Astrocyte (in vitro differentiated cells and primary cell): ENCODE results near the gene SPRY1. TPM values are rescaled to one million over a fixed set of nuclear protein-coding genes. Genes with fewer than 3 reads are reported as not detected.

Experiments used
- DNase-seq: peaks from one replicate; pipeline ENCODE4 v3.0.0-alpha.2; 2010; ENCODE audit warnings: low read depth
- FAIRE-seq: peaks from 2 replicates; lab custom pipeline; 2011; peaks lifted over from hg19 to GRCh38; lab: Jason Lieb, UNC
- H2AFZ ChIP-seq: 2 replicates; pipeline ENCODE4 v1.6.0; 2012; ENCODE audit warnings: low read depth, low read length, inconsistent platforms
- H3K27ac ChIP-seq: 2 replicates; pipeline ENCODE4 v1.5.1; 2011; ENCODE audit warnings: low read depth, low read length, inconsistent platforms
- H3K27me3 ChIP-seq: 2 replicates; pipeline ENCODE4 v1.6.0; 2011; ENCODE audit warnings: low read length, inconsistent platforms; ENCODE audit not compliant: insufficient read depth
- H3K36me3 ChIP-seq: 2 replicates; pipeline ENCODE4 v1.5.1; 2011; ENCODE audit warnings: low read length, inconsistent platforms; ENCODE audit not compliant: insufficient read depth
- H3K4me1 ChIP-seq: 2 replicates; pipeline ENCODE4 v1.5.1; 2011; ENCODE audit warnings: low read length, inconsistent platforms; ENCODE audit not compliant: insufficient read depth
- H3K4me2 ChIP-seq: 2 replicates; pipeline ENCODE4 v1.6.0; 2012; ENCODE audit warnings: low read length, inconsistent platforms
- H3K4me3 ChIP-seq: 2 replicates; pipeline ENCODE4 v1.5.1; 2011; ENCODE audit warnings: low read depth, mild to moderate bottlenecking, low read length, inconsistent platforms; ENCODE audit not compliant: insufficient read depth
- H3K79me2 ChIP-seq: 2 replicates; pipeline ENCODE4 v1.6.0; 2012; ENCODE audit warnings: mild to moderate bottlenecking, low read length, inconsistent platforms; ENCODE audit not compliant: insufficient read depth
- H3K9ac ChIP-seq: 2 replicates; pipeline ENCODE4 v1.6.0; 2012; ENCODE audit warnings: mild to moderate bottlenecking, low read length, inconsistent platforms
- H3K9me3 ChIP-seq: 2 replicates; pipeline ENCODE4 v1.5.1; 2012; ENCODE audit warnings: low read depth, mild to moderate bottlenecking, low read length, inconsistent platforms; ENCODE audit not compliant: insufficient read depth
- H4K20me1 ChIP-seq: 2 replicates; pipeline ENCODE4 v1.6.0; 2012; ENCODE audit warnings: low read length, inconsistent platforms; ENCODE audit not compliant: insufficient read depth
- H3K27ac Mint-ChIP-seq: one replicate; pipeline ENCODE4 v1.8.0; 2021; ENCODE audit warnings: mild to moderate bottlenecking, mixed read lengths; ENCODE audit not compliant: unreplicated experiment
- H3K27me3 Mint-ChIP-seq: one replicate; pipeline ENCODE4 v1.8.0; 2021; ENCODE audit warnings: low read depth, mixed read lengths; ENCODE audit not compliant: unreplicated experiment
- H3K36me3 Mint-ChIP-seq: one replicate; pipeline ENCODE4 v1.8.0; 2021; ENCODE audit warnings: low read depth, mixed read lengths; ENCODE audit not compliant: unreplicated experiment
- H3K4me1 Mint-ChIP-seq: one replicate; pipeline ENCODE4 v1.8.0; 2021; ENCODE audit warnings: low read depth, mixed read lengths; ENCODE audit not compliant: unreplicated experiment
- H3K4me3 Mint-ChIP-seq: one replicate; pipeline ENCODE4 v1.8.0; 2021; ENCODE audit warnings: mild to moderate bottlenecking, moderate library complexity, mixed read lengths; ENCODE audit not compliant: unreplicated experiment
- H3K9me3 Mint-ChIP-seq: one replicate; pipeline ENCODE4 v1.8.0; 2021; ENCODE audit warnings: mild to moderate bottlenecking, mixed read lengths; ENCODE audit not compliant: unreplicated experiment
- CTCF ChIP-seq: IDR thresholded peaks from 2 replicates; pipeline ENCODE4 v1.5.1; 2011; ENCODE audit warnings: low read depth, mild to moderate bottlenecking, inconsistent platforms, low read length, moderate library complexity; ENCODE audit not compliant: insufficient read depth
- EZH2 ChIP-seq: IDR thresholded peaks from 2 replicates; pipeline ENCODE4 v1.6.1; 2012; ENCODE audit warnings: mild to moderate bottlenecking, low read length, inconsistent platforms; ENCODE audit not compliant: insufficient read depth
- total RNA-seq: library from RNA; stranded (reverse); gene quantifications from 2 replicates; pipeline ENCODE4 v1.2.1, GENCODE V29; 2021

Gene SPRY1
- total RNA-seq, 1 donor from 2014 or later: 51.6 TPM

DNA sequence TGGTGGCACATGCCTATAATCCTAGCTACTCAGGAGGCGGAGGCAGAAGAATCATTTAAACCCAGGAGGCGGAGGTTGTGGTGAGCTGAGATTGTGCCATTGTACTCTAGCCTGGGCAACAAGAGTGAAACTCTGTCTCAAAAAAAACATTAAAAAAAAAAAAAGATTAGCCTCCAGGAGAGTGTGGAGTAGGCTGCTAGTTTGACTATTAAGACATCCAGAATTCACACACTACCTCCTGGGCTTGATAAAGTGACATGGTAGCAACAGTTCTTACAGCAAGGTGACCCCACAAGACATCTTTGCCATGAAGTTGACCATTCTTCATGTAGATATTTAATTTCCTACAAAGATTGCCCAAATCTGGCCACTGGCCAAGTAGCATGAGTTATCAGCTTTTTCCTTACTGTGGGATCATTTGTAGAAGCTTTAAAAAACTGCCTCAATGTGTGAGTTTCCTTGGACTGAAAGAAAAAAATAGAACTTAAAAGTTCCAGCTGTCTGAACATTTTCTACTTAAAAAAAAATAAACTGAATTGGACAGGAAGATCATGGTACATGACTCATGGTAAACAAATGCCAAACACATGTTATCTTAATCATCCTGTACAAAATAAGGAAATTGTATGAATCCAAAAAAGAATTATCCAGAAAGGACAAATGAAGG lies 35.3 kb upstream of the SPRY1 start:
- H3K9me3 ChIP-seq: no peaks in the 10 kb centered on the region
- H3K4me2 ChIP-seq: peak overlapping the region; percentile 70
- peak overlapping the region; percentile 31 for H3K27ac ChIP-seq
- Mint-ChIP-seq H3K36me3 (peaks cover 1% of the 10 kb centered on the region), H3K4me3 (no peak overlapping the region), H3K9me3 (no peaks in the 10 kb centered on the region), H3K27ac (peak overlapping the region; percentile 75), H3K27me3 (peaks cover 2% of the 10 kb centered on the region), H3K4me1 (peaks cover 16% of the 10 kb centered on the region)
- FAIRE-seq (peak; percentile 9), DNase-seq (peak; percentile 86)
- no peaks in the 10 kb centered on the region for H3K27me3 ChIP-seq
- no peak for TF ChIP-seq CTCF
- no peak for TF ChIP-seq EZH2
- H3K79me2 ChIP-seq: no peaks in the 10 kb centered on the region
- H3K4me3 ChIP-seq: no peak overlapping the region
- no peak overlapping the region for H3K9ac ChIP-seq
- H4K20me1 ChIP-seq: no peaks in the 10 kb centered on the region
- H3K36me3 ChIP-seq: no peaks in the 10 kb centered on the region
- peaks cover 5% of the 10 kb centered on the region for H3K4me1 ChIP-seq
- no peak overlapping the region for H2AFZ ChIP-seq

GRCh38 chr4:123362103-123362502 lies 34.5 kb upstream of the SPRY1 start:
- Histone ChIP-seq H3K4me3 (no peak overlapping the region), H3K27me3 (no peaks in the 10 kb centered on the region), H2AFZ (no peak overlapping the region), H3K36me3 (no peaks in the 10 kb centered on the region), H3K9ac (no peak overlapping the region), H4K20me1 (no peaks in the 10 kb centered on the region), H3K4me1 (peaks cover 5% of the 10 kb centered on the region), H3K9me3 (no peaks in the 10 kb centered on the region), H3K4me2 (no peak overlapping the region), H3K27ac (no peak overlapping the region), H3K79me2 (no peaks in the 10 kb centered on the region)
- Mint-ChIP-seq H3K27me3 (peaks cover 2% of the 10 kb centered on the region), H3K4me3 (no peak overlapping the region), H3K4me1 (peaks cover 16% of the 10 kb centered on the region), H3K36me3 (peaks cover 1% of the 10 kb centered on the region), H3K27ac (no peak overlapping the region), H3K9me3 (no peaks in the 10 kb centered on the region)
- DNase-seq (no peak), FAIRE-seq (no peak)
- TF ChIP-seq EZH2 (no peak), CTCF (no peak)

- Mint-ChIP-seq H3K4me1 (peaks cover 16% of the 10 kb centered on the region), H3K27me3 (no peaks in the 10 kb centered on the region), H3K27ac (no peak overlapping the region), H3K4me3 (no peak overlapping the region), H3K36me3 (peaks cover 1% of the 10 kb centered on the region), H3K9me3 (no peaks in the 10 kb centered on the region)
- FAIRE-seq (no peak), DNase-seq (no peak)
- H3K4me2 ChIP-seq: no peak overlapping the region
- H3K9ac ChIP-seq: no peak overlapping the region
- no peaks in the 10 kb centered on the region for H4K20me1 ChIP-seq
- peaks cover 5% of the 10 kb centered on the region for H3K4me1 ChIP-seq
- no peak overlapping the region for H3K27ac ChIP-seq
- TF ChIP-seq CTCF (no peak), EZH2 (no peak)
- no peaks in the 10 kb centered on the region for H3K79me2 ChIP-seq
- H3K9me3 ChIP-seq: no peaks in the 10 kb centered on the region
- no peak overlapping the region for H3K4me3 ChIP-seq
- no peaks in the 10 kb centered on the region for H3K27me3 ChIP-seq
- H2AFZ ChIP-seq: no peak overlapping the region
- no peaks in the 10 kb centered on the region for H3K36me3 ChIP-seq
Measured at GRCh38 chr4:123363729-123364128, 32.9 kb upstream of the SPRY1 start.
